Common myeloid progenitor, CD34-positive (primary cell): ENCODE measurements around the gene KHDRBS2.
A peak's percentile ranks its signal among the peaks of the same experiment; 100 is the strongest.

Experiments
- CTCF ChIA-PET: fragments of 350-600 bp; sonication (Branson Sonifier 250); formaldehyde crosslinking; loops from one replicate; lab custom pipeline; 2021; ENCODE audit warnings: antibody characterized with exemption; lab: Charles Lee
- POLR2A ChIA-PET: fragments of 350-600 bp; sonication (Branson Sonifier 250); formaldehyde crosslinking; loops from one replicate; lab custom pipeline; 2021; ENCODE audit warnings: antibody characterized with exemption; lab: Charles Lee
- DNase-seq, 3 donors: peaks; one replicate each; pipeline versions ENCODE4 v3.0.0 to v3.0.0-alpha.2; 2013
- H3K27ac ChIP-seq, 2 experiments: 1 replicate in 1 of 2; 2 replicates in 1 of 2; pipeline ENCODE4 v1.7.0; 2013; ENCODE audit warnings: inconsistent platforms in 2 of 2, low read length in 2 of 2, mild to moderate bottlenecking in 2 of 2, low read depth in 1 of 2, moderate library complexity in 1 of 2; ENCODE audit not compliant: severe bottlenecking in 2 of 2, insufficient read depth in 1 of 2, poor library complexity in 1 of 2
- H3K27me3 ChIP-seq, 5 experiments: replicated peaks in 2 of 5; 1 replicate in 3 of 5; 2 replicates in 2 of 5; pipeline versions ENCODE4 v1.6.1 to v1.7.0; 2013; ENCODE audit warnings: low read length in 4 of 5, mild to moderate bottlenecking in 2 of 5, moderate library complexity in 2 of 5, inconsistent platforms in 1 of 5; ENCODE audit not compliant: insufficient read depth in 5 of 5, control insufficient read depth in 4 of 5
- H3K36me3 ChIP-seq, 4 experiments: 1 replicate in 2 of 4; 2 replicates in 2 of 4; pipeline versions ENCODE4 v1.6.1 to v1.7.0; 2013; ENCODE audit warnings: low read length in 3 of 4, control low read depth in 1 of 4, mild to moderate bottlenecking in 1 of 4; ENCODE audit not compliant: control insufficient read depth in 4 of 4, insufficient read depth in 4 of 4
- H3K4me1 ChIP-seq, 4 experiments: 1 replicate in 3 of 4; 2 replicates in 1 of 4; pipeline versions ENCODE4 v1.6.1 to v1.7.1; 2013; ENCODE audit warnings: low read length in 3 of 4, mild to moderate bottlenecking in 3 of 4, control low read depth in 1 of 4, inconsistent platforms in 1 of 4, moderate library complexity in 1 of 4; ENCODE audit not compliant: control insufficient read depth in 4 of 4, insufficient read depth in 4 of 4; ENCODE audit errors: control extremely low read depth in 1 of 4
- H3K4me3 ChIP-seq, 7 experiments: 1 replicate in 4 of 7; 2 replicates in 3 of 7; pipeline versions ENCODE4 v1.5.1 to v1.7.0; 2013; ENCODE audit warnings: mild to moderate bottlenecking in 7 of 7, low read length in 6 of 7, moderate library complexity in 6 of 7, inconsistent platforms in 2 of 7, low read depth in 2 of 7, control low read depth in 1 of 7; ENCODE audit not compliant: insufficient read depth in 4 of 7, control insufficient read depth in 1 of 7; ENCODE audit errors: extremely low read depth in 1 of 7
- H3K9me3 ChIP-seq, 5 experiments: 1 replicate in 4 of 5; 2 replicates in 1 of 5; pipeline versions ENCODE4 v1.6.1 to v1.7.1; 2013; ENCODE audit warnings: low read length in 4 of 5, mild to moderate bottlenecking in 2 of 5, inconsistent platforms in 1 of 5, low read depth in 1 of 5, moderate library complexity in 1 of 5; ENCODE audit not compliant: control insufficient read depth in 4 of 5, insufficient read depth in 2 of 5; ENCODE audit errors: control extremely low read depth in 1 of 5
- WGBS: methylation state at CpG from one replicate; pipeline ENCODE4 v1.1.5; 2013; ENCODE audit not compliant: insufficient coverage; 5-methylcytosine and 5-hydroxymethylcytosine counted together

KHDRBS2 gene

DNA sequence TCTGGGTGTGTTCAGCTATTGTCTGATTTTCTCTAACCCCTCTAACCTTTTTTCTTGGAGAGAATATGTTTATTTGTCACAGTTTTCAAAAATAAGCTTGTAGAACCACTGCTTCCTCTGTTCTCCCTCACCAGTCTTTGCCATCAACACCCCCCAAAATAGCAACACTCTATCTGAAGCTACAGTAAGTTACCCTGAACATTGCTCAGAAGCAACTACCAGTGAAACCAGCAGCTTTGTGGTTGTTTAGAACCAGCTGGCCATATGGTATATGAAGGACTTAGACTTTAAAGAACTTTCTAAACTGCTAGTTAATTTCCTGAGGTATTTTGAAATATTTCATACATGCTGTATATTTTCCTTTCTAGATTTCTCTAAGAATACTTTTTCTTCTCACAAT lies 242.9 kb downstream of the KHDRBS2 start:
- ChIA-PET POLR2A (no interaction called here), CTCF (no interaction called here)
- Histone ChIP-seq H3K9me3 (no peaks in the 10 kb centered on the region), H3K36me3 (no peaks in the 10 kb centered on the region), H3K27me3 (no peaks in the 10 kb centered on the region), H3K4me3 (no peak overlapping the region), H3K4me1 (peaks cover 0 to 2% (median 0%) of the 10 kb centered on the region in 4 experiments), H3K27ac (no peak overlapping the region)
- no peak for DNase-seq

DNA sequence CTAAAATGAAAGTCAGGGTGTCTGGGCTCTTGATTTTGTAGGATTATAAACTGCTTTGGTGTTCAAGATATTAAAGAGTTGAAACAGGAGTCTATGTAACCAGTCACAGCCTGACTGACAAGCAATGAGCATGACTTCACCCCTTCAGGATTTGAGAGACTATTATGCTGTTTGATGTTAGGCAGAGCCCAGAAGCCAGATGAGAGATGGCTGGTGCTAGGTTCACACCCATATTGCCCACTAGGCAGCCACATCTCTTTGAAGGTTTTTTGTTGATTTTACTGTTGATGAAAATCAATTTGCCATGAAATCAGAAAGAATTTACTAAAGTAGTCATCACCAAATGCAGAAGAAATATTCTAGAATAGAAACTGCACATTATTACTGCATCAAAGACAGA lies 243.6 kb downstream of the KHDRBS2 start:
- DNase-seq, result no peak
- H3K4me3 ChIP-seq, result no peak overlapping the region
- CTCF ChIA-PET, result no interaction called here

DNA sequence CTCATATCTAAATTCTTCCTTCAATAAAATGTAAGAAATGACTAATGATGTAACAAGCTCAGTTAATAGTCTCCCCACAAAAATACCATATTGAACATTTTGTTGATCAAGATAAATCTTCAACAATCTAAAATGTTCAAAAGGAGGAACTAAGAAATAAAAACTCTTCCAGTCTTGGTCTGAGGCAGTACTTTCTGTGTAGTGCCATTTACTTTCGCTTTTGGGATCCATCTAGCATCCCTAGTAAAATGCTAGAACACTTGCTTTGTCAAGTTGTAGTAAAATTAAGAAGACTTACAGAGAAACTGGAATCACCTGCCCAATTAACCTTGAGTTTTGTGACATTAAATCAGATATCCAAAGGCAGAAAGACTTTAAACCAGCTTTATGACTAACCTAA lies 246.4 kb downstream of the KHDRBS2 start:
- Histone ChIP-seq H3K27me3 (no peaks in the 10 kb centered on the region), H3K4me1 (peaks cover 0 to 2% (median 0%) of the 10 kb centered on the region in 4 experiments), H3K4me3 (peak overlapping the region in 4 of 7 experiments; percentile 8 to 66 (median 50)), H3K27ac (peak overlapping the region in 1 of 2 experiments; percentile 41), H3K9me3 (peaks cover 0 to 3% (median 0%) of the 10 kb centered on the region in 5 experiments), H3K36me3 (no peaks in the 10 kb centered on the region)
- CTCF ChIA-PET, result no interaction called here
- POLR2A ChIA-PET, result no interaction called here
- peak; percentile 14 to 72 (median 62) for DNase-seq
- WGBS, result no CpG with 5 or more reads among the region's 1 CpG

More for the DNA sequence above, 243.6 kb downstream of the KHDRBS2 start:
- Histone ChIP-seq H3K27me3 (no peaks in the 10 kb centered on the region), H3K36me3 (no peaks in the 10 kb centered on the region), H3K27ac (no peak overlapping the region), H3K9me3 (no peaks in the 10 kb centered on the region), H3K4me1 (peaks cover 0 to 2% (median 0%) of the 10 kb centered on the region in 4 experiments)
- POLR2A ChIA-PET, result no interaction called here

DNA sequence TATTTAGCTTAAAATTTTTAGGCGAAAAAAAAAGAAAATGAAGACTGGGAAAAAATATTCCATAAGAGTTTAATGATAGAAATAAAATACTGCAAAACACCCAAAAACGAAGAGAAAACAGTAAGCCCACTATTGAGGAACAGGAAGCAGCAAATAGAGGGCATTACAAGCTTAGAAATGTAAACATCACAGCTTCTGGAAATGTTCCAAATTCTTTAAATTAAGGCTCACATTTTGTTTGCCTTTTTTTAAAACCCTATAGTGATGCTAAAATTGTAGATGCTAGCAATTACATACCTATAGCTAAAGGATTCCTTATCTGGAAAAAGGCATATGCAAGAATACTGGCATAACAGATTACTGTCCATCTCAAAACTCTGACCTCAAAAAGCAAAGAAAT lies 248.6 kb downstream of the KHDRBS2 start:
- H3K27me3 ChIP-seq, result no peaks in the 10 kb centered on the region
- no peak overlapping the region for H3K27ac ChIP-seq
- H3K36me3 ChIP-seq, result no peaks in the 10 kb centered on the region
- DNase-seq, result peak in 2 of 3 donors; percentile 25 to 33
- peaks cover 0 to 8% (median 0%) of the 10 kb centered on the region in 5 experiments for H3K9me3 ChIP-seq
- no peak overlapping the region for H3K4me3 ChIP-seq
- ChIA-PET POLR2A (no interaction called here), CTCF (no interaction called here)
- H3K4me1 ChIP-seq, result peaks cover 0 to 2% (median 0%) of the 10 kb centered on the region in 4 experiments
- WGBS, result 0% methylated on average over 1 of the region's 2 CpGs

DNA sequence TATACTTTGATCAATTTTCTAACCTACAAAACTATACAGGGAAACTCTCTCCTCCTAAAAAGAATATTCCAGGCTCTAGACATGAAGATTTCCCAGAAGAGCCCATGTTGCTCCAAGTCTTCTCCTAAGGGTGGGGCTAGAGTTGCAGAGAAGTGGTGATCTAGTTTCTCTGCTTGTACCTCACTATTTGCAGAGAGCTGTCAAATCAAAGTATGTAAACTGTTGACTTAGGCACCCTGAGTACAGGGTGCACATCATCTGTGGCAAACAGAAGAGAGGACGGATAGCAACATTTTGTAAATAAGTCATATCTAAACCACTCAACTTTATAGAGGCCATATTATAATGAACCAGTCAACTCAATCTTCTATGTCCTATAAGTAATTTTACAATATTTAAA lies 250.1 kb downstream of the KHDRBS2 start:
- CTCF ChIA-PET, result no interaction called here
- Histone ChIP-seq H3K27ac (no peak overlapping the region), H3K9me3 (peaks cover 0 to 8% (median 0%) of the 10 kb centered on the region in 5 experiments), H3K4me1 (peaks cover 0 to 2% (median 0%) of the 10 kb centered on the region in 4 experiments), H3K4me3 (no peak overlapping the region), H3K36me3 (no peaks in the 10 kb centered on the region), H3K27me3 (no peaks in the 10 kb centered on the region)
- POLR2A ChIA-PET, result no interaction called here
- no CpG with 5 or more reads among the region's 1 CpG for WGBS
- no peak for DNase-seq

DNA sequence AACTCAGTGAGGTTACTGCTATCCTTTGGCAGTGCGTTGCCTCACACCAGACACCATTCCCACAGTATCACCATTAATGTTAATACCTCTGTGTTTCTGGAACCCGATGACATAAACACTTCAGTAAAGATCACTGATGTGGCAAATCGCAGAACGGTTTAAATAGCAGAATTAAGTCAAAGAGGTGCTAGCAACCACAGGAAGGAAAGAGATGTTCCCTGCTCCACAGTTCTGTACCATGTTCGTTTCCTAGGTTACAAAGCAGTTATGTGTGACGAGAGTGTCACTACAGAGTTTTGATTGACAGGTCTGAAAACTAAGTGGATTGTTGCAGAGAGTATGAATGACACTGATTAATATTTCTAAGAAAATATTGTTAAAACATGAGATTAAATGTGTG lies 272.3 kb downstream of the KHDRBS2 start:
- WGBS, result 89% methylated on average over 1 of the region's 6 CpGs
- CTCF ChIA-PET, result no interaction called here
- peak in 2 of 3 donors; percentile 1 to 6 for DNase-seq
- Histone ChIP-seq H3K4me1 (no peaks in the 10 kb centered on the region), H3K27me3 (no peaks in the 10 kb centered on the region), H3K9me3 (peaks cover 0 to 9% (median 0%) of the 10 kb centered on the region in 5 experiments), H3K4me3 (no peak overlapping the region), H3K36me3 (peaks cover 0 to 4% (median 0%) of the 10 kb centered on the region in 4 experiments), H3K27ac (no peak overlapping the region)
- POLR2A ChIA-PET, result no interaction called here

DNA sequence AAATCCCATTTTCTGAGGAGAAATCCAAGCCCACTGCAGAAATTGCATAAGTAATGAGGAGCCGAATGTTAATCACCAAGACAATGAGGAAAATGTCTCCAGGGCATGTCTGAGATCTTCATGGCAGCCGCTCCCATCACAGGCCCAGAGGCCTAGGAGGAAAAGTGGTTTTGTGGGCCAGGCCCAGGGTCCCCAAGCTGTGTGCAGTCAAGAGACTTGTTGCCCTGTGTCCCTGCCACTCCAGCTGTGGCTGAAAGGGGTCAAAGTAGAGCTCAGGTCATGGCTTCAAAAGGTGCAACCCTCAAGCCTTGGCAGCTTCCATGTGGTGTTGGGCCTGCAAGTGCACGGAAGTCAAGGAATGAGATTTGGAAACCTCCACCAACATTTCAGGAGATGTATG lies 276.6 kb downstream of the KHDRBS2 start:
- no peak overlapping the region for H3K27ac ChIP-seq
- H3K9me3 ChIP-seq, result peaks cover 0 to 9% (median 0%) of the 10 kb centered on the region in 5 experiments
- H3K4me1 ChIP-seq, result no peaks in the 10 kb centered on the region
- peaks cover 0 to 4% (median 0%) of the 10 kb centered on the region in 4 experiments for H3K36me3 ChIP-seq
- ChIA-PET CTCF (no interaction called here), POLR2A (no interaction called here)
- DNase-seq, result no peak
- H3K4me3 ChIP-seq, result no peak overlapping the region
- WGBS, result 100% methylated on average over 3 of the region's 3 CpGs
- no peaks in the 10 kb centered on the region for H3K27me3 ChIP-seq
